Activated T-helper 1 cell treated with Interleukin-2 at 50 U/mL for 16 hours (primary cell): ENCODE data around the gene AGBL1.
"Not testable (repeated sequence)": the region's sequence is repeated elsewhere in the genome, so short reads cannot be mapped to it uniquely, and the experiment has no call there.

Experiments
- DNase-seq: peaks from one replicate; pipeline ENCODE4 v3.0.0-alpha.2; 2020; ENCODE audit warnings: low read depth

Gene AGBL1

GRCh38 chr15:86399041-86399954, 319.6 kb downstream of the AGBL1 start:
- DNase-seq = no peak

GRCh38 chr15:86403221-86403620, 323.6 kb downstream of the AGBL1 start:
- DNase-seq = no peak

DNA sequence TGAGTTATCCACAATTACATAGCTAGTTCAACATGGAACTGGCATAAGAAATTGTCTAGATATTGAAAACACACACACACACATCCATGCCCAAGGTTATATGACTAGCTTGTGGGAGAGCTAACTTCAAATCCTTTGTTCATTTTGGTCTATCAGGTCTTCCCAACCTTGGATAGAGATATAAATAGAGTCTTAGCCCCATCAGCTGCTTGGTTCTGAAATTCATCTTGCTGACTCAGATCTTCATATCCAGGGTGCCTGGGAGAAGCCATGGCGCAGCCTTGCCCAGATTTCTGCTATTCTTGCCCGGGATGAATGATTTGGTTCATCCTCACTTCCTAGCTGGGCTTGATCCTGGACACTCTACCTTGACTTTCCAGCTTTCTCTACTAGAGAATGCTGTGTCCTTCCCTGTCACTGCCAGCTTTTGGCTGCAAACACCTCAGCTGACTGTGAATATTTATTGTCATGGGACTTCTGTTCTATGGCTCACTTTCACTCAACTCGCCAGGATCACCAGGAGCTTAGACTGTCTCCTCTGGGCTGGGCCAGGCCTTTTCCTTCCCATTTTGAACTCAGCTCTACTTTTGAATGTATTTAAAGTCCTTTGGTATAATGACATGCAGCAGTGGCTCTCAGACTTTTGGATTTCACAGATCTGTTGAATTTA, 324.4 kb downstream of the AGBL1 start:
- DNase-seq = no peak

- DNase-seq = no peak
Measured at GRCh38 chr15:86408261-86408660, 328.6 kb downstream of the AGBL1 start.

DNA sequence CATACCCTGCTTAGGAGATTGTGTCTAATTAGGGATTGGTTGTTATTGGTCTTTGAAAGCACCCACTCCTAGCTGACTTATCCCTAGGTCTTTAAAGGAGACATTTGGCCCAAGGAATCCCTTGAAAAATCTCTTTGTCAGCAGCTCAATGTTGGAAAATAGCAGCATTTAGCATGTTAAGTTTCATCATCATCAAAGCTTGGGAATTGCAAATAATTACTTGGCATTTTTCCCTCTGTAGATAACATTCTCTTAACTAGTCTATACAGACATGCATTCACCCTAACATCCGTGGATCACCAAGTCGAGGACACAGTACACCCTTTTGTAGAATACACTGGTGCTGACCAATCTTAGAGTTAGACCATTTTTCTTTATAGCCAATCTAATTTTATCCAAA, 332.2 kb downstream of the AGBL1 start:
- DNase-seq = no peak

GRCh38 chr15:86413191-86413590, 333.5 kb downstream of the AGBL1 start:
- DNase-seq = no peak

DNA sequence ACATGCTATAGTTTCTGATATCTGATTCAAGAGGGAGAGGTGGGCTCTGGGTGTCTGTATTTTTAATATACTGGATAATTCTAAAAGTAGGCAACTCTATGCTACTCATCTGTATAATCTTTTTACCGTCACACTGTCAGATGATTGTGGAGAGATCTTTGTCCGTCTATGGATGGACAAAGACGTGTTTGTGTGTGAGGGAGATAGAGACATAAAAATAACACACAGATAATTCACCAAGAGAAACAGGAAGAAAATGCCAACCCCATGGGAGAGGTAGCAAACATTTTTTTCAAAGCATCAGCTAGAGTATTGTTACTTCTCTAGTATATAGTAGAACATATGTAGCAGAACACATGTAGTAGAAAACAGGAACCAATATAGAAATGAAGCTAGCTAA, 346.1 kb downstream of the AGBL1 start:
- DNase-seq = no peak

DNA sequence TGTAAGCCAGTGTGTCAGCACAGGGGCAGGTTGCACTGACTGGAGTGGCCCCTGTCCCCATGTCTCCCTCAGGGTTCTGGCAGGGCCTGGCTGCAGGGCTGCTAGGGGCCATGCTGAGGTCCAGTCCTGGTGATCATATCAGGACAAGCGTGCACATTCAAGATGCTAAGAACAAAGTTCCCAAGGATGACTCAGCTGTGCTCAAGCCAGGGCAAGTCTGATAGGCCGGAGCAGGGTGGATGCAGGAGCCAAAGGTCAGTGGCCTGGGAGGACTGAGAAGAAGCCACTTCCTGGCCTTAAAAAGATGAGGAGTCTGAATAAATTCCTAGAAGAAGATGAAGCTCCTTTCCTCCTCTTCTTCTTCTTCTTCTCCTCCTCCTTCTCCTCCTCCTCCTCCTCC, 353.2 kb downstream of the AGBL1 start:
- DNase-seq = no peak

DNA sequence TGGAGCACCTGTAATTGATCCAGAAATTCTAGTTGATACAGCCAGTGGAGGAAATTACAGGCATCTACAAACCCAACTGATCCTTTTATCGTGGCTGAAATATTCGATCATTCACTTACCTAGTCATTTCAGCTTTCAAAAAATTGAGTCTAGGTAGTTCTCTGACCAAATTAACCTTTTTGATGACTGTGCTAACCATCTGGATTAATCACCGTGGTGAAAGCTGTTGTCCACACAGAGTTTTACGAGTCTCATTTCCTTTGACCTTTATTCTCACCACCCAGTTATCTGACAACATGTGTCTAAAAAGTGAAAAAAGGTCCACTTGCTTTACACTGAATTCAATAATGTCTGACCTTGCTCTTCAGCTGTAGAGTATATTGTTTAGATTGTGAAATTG, 354.3 kb downstream of the AGBL1 start:
- DNase-seq = no peak

DNA sequence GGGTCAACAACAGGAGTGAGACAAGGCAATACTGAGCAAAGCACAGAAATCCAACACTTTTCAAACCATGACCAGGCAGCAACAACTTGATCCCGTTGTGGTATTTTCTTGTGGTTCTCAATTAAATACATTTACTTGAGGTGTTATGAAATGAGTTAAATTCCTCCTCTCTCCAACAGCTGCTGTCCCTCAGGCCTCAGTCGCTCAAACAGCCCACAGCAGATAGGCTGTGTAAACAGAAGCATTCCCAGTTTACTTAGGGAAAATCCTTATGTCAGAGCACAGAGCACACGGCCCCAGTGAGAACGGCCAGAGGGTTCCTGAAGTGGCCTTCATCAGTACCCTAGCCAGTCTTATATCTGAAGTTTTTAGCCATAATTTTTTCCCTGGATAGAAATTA, 359.9 kb downstream of the AGBL1 start:
- no peak for DNase-seq

DNA sequence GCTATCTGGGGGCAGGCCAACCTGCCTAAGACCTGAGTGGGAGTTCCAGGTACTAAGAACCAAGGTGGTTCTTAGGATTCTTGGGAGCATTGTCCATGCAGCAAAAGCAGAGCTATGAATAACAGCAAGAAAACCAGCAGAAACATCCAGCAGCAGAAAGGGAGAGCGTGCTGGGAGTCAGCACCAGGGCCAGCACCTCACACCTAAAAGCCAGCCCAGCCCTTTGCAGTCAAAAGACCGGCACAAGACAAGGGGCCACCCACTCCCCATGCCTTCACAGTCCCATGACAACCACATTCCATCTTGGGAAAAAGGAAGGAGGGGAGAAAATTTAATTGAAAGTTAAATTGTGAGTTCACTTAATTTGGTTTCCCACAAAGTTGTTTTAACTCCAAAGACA, 364.9 kb downstream of the AGBL1 start:
- DNase-seq = no peak

DNA sequence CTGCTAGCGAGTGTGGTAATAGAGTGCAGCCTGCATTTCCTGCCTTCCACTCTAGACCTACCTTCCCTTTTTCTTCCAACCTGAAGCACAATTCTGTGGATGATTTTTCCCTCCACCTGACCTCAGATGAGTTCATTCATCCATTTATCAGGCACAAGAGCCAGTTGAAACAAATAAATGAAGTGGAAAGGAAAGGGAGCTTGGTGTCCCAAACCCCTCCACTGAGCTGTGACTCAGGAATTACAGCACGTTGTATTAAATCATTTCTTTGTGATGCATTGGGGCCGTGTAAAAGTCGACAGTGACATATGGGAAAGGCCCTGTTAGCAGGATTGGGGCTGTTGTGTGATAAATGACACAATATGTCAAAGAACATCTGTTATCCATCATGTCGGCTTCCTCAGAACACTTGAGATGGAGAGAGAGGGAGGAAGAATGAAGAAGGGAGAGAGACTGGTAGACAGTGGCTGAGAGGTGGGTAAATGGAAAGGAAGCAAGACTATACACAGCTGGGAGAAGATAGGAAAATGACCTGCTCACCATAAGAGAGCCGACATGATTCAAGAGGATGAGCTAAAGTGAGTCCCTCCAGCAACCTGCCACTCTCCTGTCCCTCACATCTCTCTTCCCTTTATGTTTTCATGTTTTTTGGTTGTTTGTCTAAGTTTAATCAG, 366.0 kb downstream of the AGBL1 start:
- DNase-seq = no peak

DNA sequence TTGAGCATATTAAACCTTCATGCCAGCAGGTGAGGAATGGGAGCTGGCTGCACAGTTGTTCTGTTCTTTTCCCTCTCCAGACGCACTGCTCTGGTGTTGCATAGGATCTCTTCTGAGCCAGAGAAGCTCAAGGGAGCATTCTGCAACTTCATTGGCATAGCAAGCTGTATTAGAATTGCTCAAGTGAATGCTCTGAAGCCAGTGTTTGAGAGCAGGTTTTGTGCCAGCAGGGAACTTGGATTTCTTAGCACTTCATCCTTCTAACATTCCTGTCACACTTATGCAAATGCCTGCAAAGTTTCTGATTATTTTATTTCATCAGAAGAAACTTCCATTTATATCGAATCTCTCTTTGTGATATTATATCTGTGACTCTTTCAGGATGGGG, 366.6 kb downstream of the AGBL1 start:
- DNase-seq = no peak

GRCh38 chr15:86465470-86466039, 385.9 kb downstream of the AGBL1 start:
- DNase-seq = not testable (repeated sequence)

- DNase-seq = no peak
Measured at GRCh38 chr15:86481720-86482119, 402.0 kb downstream of the AGBL1 start.

DNA sequence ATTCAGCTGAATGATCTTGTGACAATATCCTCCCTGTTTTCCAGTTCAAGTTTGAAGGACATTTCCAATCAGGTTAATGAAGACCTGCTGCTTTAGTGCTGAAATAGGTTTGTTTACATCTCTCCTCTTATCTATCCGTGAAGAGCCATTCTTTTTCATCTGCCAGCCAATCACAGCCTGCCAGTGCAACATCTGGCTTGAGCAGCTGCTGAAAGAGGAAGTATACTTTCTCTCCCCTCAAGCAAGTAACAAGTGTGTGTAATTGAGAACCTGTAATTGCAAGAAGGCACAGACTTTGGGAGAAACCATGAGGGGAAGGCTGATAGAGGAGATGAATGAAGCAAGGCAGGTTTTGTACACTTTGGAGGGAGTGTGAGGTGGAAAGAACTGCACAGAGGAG, 404.3 kb downstream of the AGBL1 start:
- DNase-seq = no peak

DNA sequence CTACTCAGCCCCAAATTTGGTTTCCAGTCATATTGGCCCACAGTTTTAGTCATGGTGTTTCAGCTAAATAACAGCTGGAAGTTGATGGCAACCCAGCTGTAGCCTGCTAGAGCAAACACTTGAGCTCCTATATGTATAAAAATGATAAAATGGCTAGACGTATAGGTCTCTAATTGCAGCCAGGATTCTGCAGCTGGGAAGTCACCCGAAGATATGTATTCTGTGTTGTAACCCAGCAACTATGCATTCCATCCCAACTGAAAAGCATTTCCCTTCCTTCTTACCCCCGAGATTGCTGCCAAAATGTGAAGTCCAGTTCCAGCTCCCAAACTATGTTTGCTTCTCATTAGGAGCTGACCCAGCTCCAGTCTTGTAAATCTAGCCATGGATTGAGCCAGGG, 408.4 kb downstream of the AGBL1 start:
- no peak for DNase-seq

- no peak for DNase-seq
Measured at GRCh38 chr15:86489981-86490380, 410.3 kb downstream of the AGBL1 start.

DNA sequence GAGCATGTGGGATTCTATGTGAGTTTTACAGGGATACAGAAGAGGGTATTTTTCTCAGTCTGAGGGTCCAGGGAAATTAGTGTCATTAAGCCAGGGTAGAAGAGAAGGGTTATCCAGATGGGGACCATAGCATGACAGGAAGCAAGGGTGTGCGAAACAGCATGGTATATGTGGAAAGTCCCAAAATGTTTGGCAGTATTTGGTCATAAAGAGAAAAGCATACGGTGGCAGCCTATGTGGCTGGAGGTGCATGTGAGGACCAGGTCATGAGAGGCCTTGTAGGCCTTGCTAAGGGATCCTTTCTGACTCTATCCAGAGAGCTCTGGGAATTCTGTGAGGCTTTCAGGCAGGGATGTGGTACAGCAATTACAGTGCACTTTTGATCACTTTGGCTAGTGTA, 411.4 kb downstream of the AGBL1 start:
- DNase-seq = no peak

GRCh38 chr15:86493884-86494283, 414.2 kb downstream of the AGBL1 start:
- DNase-seq = no peak

DNA sequence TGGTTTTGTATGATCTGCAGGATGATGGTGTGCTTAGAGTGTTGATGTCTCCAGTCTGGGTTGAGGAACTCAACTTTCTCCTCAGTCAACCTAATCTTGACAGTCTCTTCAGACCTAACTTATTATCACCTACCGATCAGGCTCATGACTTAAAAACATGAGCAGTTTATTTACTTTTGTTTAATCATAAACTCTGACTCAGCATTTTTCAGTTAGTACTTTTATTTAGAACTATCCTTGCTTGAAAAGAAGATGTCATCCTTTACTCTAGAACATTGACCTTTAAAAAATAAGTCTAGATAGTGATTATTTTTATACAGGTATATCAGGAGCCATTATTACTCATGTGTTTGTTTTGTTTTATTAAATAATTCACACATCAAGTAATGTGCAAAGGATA, 414.8 kb downstream of the AGBL1 start:
- no peak for DNase-seq

DNA sequence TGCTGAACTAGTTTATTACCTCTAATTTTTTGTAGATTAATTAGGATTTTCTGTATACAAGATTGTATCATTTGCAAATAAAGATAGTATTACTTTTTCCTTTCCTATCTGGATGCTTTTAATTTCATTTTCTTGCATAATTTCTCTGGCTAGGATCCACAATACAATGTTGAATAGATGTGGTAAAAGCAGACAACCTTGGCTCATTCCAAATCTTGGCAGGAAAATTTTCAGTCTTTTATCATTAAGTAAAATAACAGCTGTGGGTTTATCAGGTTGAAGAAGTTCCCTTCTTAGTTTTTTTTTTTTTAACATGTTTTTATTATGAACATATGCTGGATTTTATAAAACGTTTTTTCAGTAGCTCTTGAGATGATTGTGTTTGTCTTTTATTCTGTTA, 422.6 kb downstream of the AGBL1 start:
- DNase-seq = no peak

GRCh38 chr15:86505951-86506350, 426.3 kb downstream of the AGBL1 start:
- DNase-seq = no peak
